Measurements from ENCODE around the gene KCNJ8.

- TF ChIP-seq RXRA (IDR thresholded peaks at IDR 0.05) (peak in 1 of 2 donors; percentile 31), ZBTB33 (IDR thresholded peaks at IDR 0.05) (no peak), CTCF (IDR thresholded peaks at IDR 0.05; ENCODE audit: low read depth, low read length, missing input control) (no peak), REST (IDR thresholded peaks at IDR 0.05) (no peak), MAX (IDR thresholded peaks at IDR 0.05) (no peak), RAD21 (IDR thresholded peaks at IDR 0.05) (peak in 1 of 2 donors; percentile 23)
These were observed 6.3 kb upstream of the KCNJ8 start for GRCh38 chr12:21780786-21781185.
